Left ventricle myocardium inferior (tissue), 1 donor: ENCODE measurements around the gene DNM3. TPM values are rescaled to one million over a fixed set of nuclear protein-coding genes. Genes with fewer than 3 reads are reported as not detected.

Experiments
- DNase-seq: peaks from one replicate; pipeline ENCODE4 v3.0.0-alpha.2; 2020
- H3K27ac ChIP-seq: fragments of 200-600 bp; replicated peaks from 2 replicates; pipeline ENCODE4 v1.8.0; 2021
- H3K27me3 ChIP-seq: fragments of 200-600 bp; 2 replicates; pipeline ENCODE4 v1.8.0; 2021; ENCODE audit warnings: low read depth
- H3K36me3 ChIP-seq: fragments of 200-600 bp; 2 replicates; pipeline ENCODE4 v1.8.0; 2021
- H3K4me1 ChIP-seq: fragments of 200-600 bp; 2 replicates; pipeline ENCODE4 v1.8.0; 2021
- H3K4me3 ChIP-seq: fragments of 200-600 bp; 2 replicates; pipeline ENCODE4 v1.8.0; 2021; ENCODE audit warnings: mild to moderate bottlenecking, moderate library complexity
- H3K9me3 ChIP-seq: fragments of 200-600 bp; replicated peaks from 2 replicates; pipeline ENCODE4 v1.8.0; 2021
- CTCF ChIP-seq: fragments of 200-600 bp; IDR thresholded peaks from 2 replicates; pipeline ENCODE4 v1.8.0; 2021; ENCODE audit warnings: antibody characterized with exemption, mild to moderate bottlenecking, borderline replicate concordance
- intact Hi-C: fragments of 100-400 bp; cut with micrococcal nuclease; formaldehyde crosslinking; loops from one replicate; pipeline ENCODE4 v1.11.0; 2022
- total RNA-seq: library from RNA; stranded (reverse); fragmentation: NEBNext Ultra II Directional; extraction: Animal tissue kit (Norgen Biotek cat#: 25700); gene quantifications from one replicate; pipeline ENCODE4 v1.2.1, GENCODE V29; 2021
- donor health status: DM: no; HTN: yes; CAD: no; lungs with severe emphysema.

Gene DNM3
- total RNA-seq, 1 donor from 2014 or later: 1.2 TPM

GRCh38 chr1:172004671-172005070, 163.4 kb downstream of the DNM3 start:
- no peak for TF ChIP-seq CTCF
- H3K27ac ChIP-seq: no peak overlapping the region
- peaks cover 1% of the 10 kb centered on the region for H3K9me3 ChIP-seq
- no peaks in the 10 kb centered on the region for H3K36me3 ChIP-seq
- DNase-seq: no peak
- H3K4me3 ChIP-seq: no peak overlapping the region
- intact Hi-C loops: no loop called here
- H3K27me3 ChIP-seq: no peaks in the 10 kb centered on the region
- no peaks in the 10 kb centered on the region for H3K4me1 ChIP-seq

GRCh38 chr1:172005856-172006255, 164.6 kb downstream of the DNM3 start:
- no peaks in the 10 kb centered on the region for H3K36me3 ChIP-seq
- intact Hi-C loops: no loop called here
- no peaks in the 10 kb centered on the region for H3K4me1 ChIP-seq
- TF ChIP-seq CTCF: no peak
- H3K4me3 ChIP-seq: no peak overlapping the region
- H3K9me3 ChIP-seq: peaks cover 9% of the 10 kb centered on the region
- H3K27me3 ChIP-seq: no peaks in the 10 kb centered on the region
- no peak for DNase-seq
- no peak overlapping the region for H3K27ac ChIP-seq

- intact Hi-C loops: no loop called here
- no peak for DNase-seq
- Histone ChIP-seq H3K9me3 (peaks cover 9% of the 10 kb centered on the region), H3K27ac (no peak overlapping the region), H3K36me3 (no peaks in the 10 kb centered on the region), H3K4me1 (no peaks in the 10 kb centered on the region), H3K27me3 (no peaks in the 10 kb centered on the region), H3K4me3 (no peak overlapping the region)
- no peak for TF ChIP-seq CTCF
Measured at GRCh38 chr1:172006660-172007059, 165.4 kb downstream of the DNM3 start.

GRCh38 chr1:172018727-172019311, 177.5 kb downstream of the DNM3 start:
- Histone ChIP-seq H3K4me1 (no peaks in the 10 kb centered on the region), H3K9me3 (peaks cover 31% of the 10 kb centered on the region), H3K36me3 (peaks cover 7% of the 10 kb centered on the region), H3K27ac (no peak overlapping the region), H3K4me3 (no peak overlapping the region), H3K27me3 (no peaks in the 10 kb centered on the region)
- DNase-seq: no peak
- TF ChIP-seq CTCF: no peak
- intact Hi-C loops: no loop called here

- Histone ChIP-seq H3K36me3 (peaks cover 7% of the 10 kb centered on the region), H3K27me3 (no peaks in the 10 kb centered on the region), H3K27ac (no peak overlapping the region), H3K4me3 (no peak overlapping the region), H3K4me1 (no peaks in the 10 kb centered on the region), H3K9me3 (peaks cover 30% of the 10 kb centered on the region)
- TF ChIP-seq CTCF: no peak
- no peak for DNase-seq
- intact Hi-C loops: no loop called here
Measured at GRCh38 chr1:172019976-172020375, 178.7 kb downstream of the DNM3 start.
